ENCODE data around the gene HS6ST3.

DNA sequence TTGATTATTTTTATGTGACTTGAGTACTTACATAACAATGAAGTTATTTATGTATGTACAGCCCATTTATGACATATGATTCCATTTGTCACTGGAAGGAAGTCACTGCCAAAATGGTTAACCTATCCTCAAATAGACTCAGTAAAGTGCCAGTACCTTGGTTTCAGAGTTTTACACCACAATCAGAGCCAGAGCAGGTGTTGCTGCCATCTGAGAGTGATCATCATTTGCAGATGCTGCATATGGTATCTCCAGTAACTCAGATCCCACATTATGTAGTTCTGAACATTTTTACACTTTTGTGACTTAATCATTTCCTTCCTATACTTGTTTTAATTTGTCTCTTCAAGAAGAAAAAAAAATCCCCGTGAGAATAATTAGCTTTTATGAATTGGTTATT lies 313.3 kb downstream of the HS6ST3 start:
- TF ChIP-seq, protein P1, sequence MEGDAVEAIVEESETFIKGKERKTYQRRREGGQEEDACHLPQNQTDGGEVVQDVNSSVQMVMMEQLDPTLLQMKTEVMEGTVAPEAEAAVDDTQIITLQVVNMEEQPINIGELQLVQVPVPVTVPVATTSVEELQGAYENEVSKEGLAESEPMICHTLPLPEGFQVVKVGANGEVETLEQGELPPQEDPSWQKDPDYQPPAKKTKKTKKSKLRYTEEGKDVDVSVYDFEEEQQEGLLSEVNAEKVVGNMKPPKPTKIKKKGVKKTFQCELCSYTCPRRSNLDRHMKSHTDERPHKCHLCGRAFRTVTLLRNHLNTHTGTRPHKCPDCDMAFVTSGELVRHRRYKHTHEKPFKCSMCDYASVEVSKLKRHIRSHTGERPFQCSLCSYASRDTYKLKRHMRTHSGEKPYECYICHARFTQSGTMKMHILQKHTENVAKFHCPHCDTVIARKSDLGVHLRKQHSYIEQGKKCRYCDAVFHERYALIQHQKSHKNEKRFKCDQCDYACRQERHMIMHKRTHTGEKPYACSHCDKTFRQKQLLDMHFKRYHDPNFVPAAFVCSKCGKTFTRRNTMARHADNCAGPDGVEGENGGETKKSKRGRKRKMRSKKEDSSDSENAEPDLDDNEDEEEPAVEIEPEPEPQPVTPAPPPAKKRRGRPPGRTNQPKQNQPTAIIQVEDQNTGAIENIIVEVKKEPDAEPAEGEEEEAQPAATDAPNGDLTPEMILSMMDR (IDR thresholded peaks at IDR 0.05) = no peak
- TF ChIP-seq POLR2A (IDR thresholded peaks at IDR 0.05) = no peak
